SU-DHL-6 (cell line): ENCODE measurements around the gene ARHGAP20.

Experiments used
- H2AFZ ChIP-seq: fragments of 200-600 bp; sonication (generic); 2 replicates; pipeline ENCODE4 v1.6.1; 2014; ENCODE audit warnings: low read depth, mild to moderate bottlenecking, moderate library complexity, mixed read lengths, antibody characterized with exemption, low read length; ENCODE audit not compliant: severe bottlenecking
- H3F3A ChIP-seq: fragments of 200-600 bp; shearing (Covaris generic); 2 replicates; pipeline ENCODE4 v1.6.0; 2016; ENCODE audit warnings: antibody characterized with exemption, mild to moderate bottlenecking; ENCODE audit not compliant: insufficient read depth
- H3K27ac ChIP-seq: fragments of 200-600 bp; sonication (generic); 2 replicates; pipeline ENCODE4 v1.5.1; 2016; ENCODE audit warnings: low read depth, mild to moderate bottlenecking, low read length, moderate library complexity, mixed read lengths
- H3K27me3 ChIP-seq: fragments of 200-600 bp; sonication (generic), shearing (Covaris generic); 2 replicates; pipeline ENCODE4 v1.6.0; 2014; ENCODE audit warnings: mild to moderate bottlenecking, low read length
- H3K36me3 ChIP-seq: fragments of 200-600 bp; sonication (generic); 2 replicates; pipeline ENCODE4 v1.6.1; 2014; ENCODE audit warnings: mild to moderate bottlenecking, low read length, mixed read lengths
- H3K4me2 ChIP-seq: fragments of 300-600, 200-600 bp; shearing (Covaris generic), sonication (generic); 2 replicates; pipeline ENCODE4 v1.6.0; 2014; ENCODE audit warnings: low read length, low read depth, mild to moderate bottlenecking; ENCODE audit not compliant: poor library complexity, severe bottlenecking
- H3K4me3 ChIP-seq: fragments of 200-600 bp; sonication (generic); 2 replicates; pipeline ENCODE4 v1.5.1; 2014; ENCODE audit warnings: antibody characterized with exemption, low read length, mild to moderate bottlenecking, mixed read lengths; ENCODE audit not compliant: insufficient read depth, poor library complexity, severe bottlenecking
- H3K79me2 ChIP-seq: fragments of 200-600 bp; sonication (generic); 2 replicates; pipeline ENCODE4 v1.6.1; 2014; ENCODE audit warnings: mild to moderate bottlenecking, low read length, moderate library complexity; ENCODE audit not compliant: insufficient read depth
- H3K9ac ChIP-seq: fragments of 200-600 bp; sonication (generic); 2 replicates; pipeline ENCODE4 v1.7.0; 2014; ENCODE audit warnings: mild to moderate bottlenecking, low read length
- H3K9me2 ChIP-seq: fragments of 200-600 bp; sonication (generic); replicated peaks from 2 replicates; pipeline ENCODE4 v1.6.1; 2014; ENCODE audit warnings: low read length; ENCODE audit not compliant: insufficient read depth
- H3K9me3 ChIP-seq: fragments of 200-600 bp; sonication (generic); 2 replicates; pipeline ENCODE4 v1.6.1; 2014; ENCODE audit warnings: low read length, mixed read lengths; ENCODE audit not compliant: insufficient read depth
- H4K20me1 ChIP-seq: fragments of 200-600 bp; sonication (generic); 2 replicates; pipeline ENCODE4 v1.6.1; 2014; ENCODE audit warnings: low read depth, mild to moderate bottlenecking, antibody characterized with exemption, low read length, moderate library complexity, mixed read lengths
- EZH2phosphoT487 ChIP-seq: fragments of 200-600 bp; sonication (generic), shearing (Covaris generic); conservative IDR thresholded peaks from 2 replicates; pipeline ENCODE4 v1.6.1; 2018; ENCODE audit warnings: mild to moderate bottlenecking, antibody characterized with exemption, low read length, moderate library complexity, mixed read lengths
- TF ChIP-seq, protein P1 (sequence below): fragments of 200-600 bp; sonication (generic); IDR thresholded peaks from one replicate; pipeline ENCODE4 v1.5.1; 2017; ENCODE audit warnings: antibody characterized with exemption, mild to moderate bottlenecking, low read length, moderate library complexity; ENCODE audit not compliant: insufficient read depth, poor library complexity, severe bottlenecking

ARHGAP20 gene

DNA sequence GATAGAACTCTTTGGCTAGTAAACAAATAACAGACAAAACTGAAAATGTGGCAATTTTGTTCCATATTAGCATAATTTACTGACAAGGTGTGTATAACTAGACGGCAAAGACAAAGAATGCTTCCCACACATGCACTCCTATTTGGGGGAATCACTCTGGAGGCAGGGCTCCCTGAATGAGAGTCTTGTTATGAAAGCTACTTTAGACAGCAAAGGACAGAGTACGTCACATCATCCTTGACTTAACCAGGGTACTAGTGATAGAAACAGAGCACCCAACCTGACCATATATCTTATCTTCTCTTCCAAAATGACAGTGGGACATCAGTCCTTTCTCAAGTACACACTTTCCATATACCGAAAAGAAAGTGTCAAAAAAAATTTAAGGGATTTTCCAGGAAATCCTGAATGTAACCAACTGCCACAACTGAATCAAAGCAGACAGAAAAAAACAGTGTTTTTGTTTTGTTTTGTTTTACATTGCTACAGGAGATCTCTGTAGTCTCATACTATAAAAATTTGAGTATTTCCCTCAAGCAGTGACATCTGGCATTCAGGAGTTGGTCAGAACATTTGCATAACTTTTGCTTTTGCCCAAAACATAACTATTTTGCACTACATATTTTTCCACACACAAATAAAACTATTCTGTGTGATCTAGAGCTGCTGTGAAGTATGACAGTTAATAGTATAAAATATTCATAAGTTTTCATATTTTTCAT is 98.9 kb downstream of the ARHGAP20 start:
- no peak overlapping the region for H3K4me2 ChIP-seq
- H3K4me3 ChIP-seq = no peak overlapping the region
- no peak overlapping the region for H3K9ac ChIP-seq
- H4K20me1 ChIP-seq = no peaks in the 10 kb centered on the region
- H3K27ac ChIP-seq = no peak overlapping the region
- no peaks in the 10 kb centered on the region for H3K36me3 ChIP-seq
- peak overlapping the region; percentile 2 for H2AFZ ChIP-seq
- TF ChIP-seq, protein P1, sequence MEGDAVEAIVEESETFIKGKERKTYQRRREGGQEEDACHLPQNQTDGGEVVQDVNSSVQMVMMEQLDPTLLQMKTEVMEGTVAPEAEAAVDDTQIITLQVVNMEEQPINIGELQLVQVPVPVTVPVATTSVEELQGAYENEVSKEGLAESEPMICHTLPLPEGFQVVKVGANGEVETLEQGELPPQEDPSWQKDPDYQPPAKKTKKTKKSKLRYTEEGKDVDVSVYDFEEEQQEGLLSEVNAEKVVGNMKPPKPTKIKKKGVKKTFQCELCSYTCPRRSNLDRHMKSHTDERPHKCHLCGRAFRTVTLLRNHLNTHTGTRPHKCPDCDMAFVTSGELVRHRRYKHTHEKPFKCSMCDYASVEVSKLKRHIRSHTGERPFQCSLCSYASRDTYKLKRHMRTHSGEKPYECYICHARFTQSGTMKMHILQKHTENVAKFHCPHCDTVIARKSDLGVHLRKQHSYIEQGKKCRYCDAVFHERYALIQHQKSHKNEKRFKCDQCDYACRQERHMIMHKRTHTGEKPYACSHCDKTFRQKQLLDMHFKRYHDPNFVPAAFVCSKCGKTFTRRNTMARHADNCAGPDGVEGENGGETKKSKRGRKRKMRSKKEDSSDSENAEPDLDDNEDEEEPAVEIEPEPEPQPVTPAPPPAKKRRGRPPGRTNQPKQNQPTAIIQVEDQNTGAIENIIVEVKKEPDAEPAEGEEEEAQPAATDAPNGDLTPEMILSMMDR = no peak
- no peak for TF ChIP-seq EZH2phosphoT487
- no peaks in the 10 kb centered on the region for H3K27me3 ChIP-seq
- H3K79me2 ChIP-seq = no peaks in the 10 kb centered on the region
- no peaks in the 10 kb centered on the region for H3K9me3 ChIP-seq
- H3K9me2 ChIP-seq = no peaks in the 10 kb centered on the region
- H3F3A ChIP-seq = no peaks in the 10 kb centered on the region

DNA sequence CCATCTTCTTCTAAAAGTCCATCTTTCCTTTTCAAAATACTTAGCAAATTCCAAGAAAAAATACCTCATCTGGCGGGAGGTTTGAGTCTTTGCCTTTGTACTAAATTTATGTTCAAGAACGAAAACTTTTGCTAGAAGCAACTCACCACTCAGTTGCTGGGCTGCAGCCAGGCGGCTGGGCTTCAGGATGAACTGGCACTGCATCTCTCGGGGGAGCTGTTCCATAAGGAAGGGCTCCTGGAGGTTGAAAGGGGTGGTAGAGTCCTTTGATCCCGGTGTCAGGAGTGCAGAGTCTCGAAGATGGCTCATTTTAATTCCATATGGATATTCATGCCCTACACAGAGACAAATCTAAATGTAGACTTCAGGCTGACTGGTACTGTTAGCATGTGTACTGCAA is 105.8 kb downstream of the ARHGAP20 start:
- Histone ChIP-seq H3K9ac (no peak overlapping the region), H4K20me1 (no peaks in the 10 kb centered on the region), H3K4me3 (no peak overlapping the region), H3K4me2 (no peak overlapping the region), H3K9me2 (no peaks in the 10 kb centered on the region), H3K27me3 (no peaks in the 10 kb centered on the region), H3F3A (no peaks in the 10 kb centered on the region), H3K9me3 (no peaks in the 10 kb centered on the region), H3K27ac (no peak overlapping the region), H3K79me2 (no peaks in the 10 kb centered on the region), H2AFZ (no peak overlapping the region), H3K36me3 (no peaks in the 10 kb centered on the region)
- TF ChIP-seq, protein P1 = no peak
- TF ChIP-seq EZH2phosphoT487 = no peak

DNA sequence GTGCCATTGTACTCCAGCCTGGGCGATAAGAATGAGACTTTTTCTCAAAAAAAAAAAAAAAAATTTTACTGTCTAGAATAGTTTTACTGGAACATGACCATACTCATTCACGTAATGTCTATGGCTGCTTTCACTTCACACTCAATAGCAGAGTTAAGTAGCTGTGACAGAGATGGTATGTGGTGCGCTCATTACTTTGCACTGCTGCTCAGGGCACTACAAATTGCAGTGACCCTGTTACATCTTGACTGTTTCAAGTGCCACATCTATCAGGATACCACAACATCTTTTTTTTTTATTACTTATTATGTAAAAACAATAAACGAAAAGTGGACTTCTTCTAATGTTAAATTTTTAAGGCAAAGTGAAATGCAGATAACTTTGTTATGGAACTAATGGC is 110.3 kb downstream of the ARHGAP20 start:
- Histone ChIP-seq H3K27me3 (no peaks in the 10 kb centered on the region), H3K9me3 (peaks cover 14% of the 10 kb centered on the region; the same call in 1 of the 2 replicates), H3K9ac (no peak overlapping the region), H3K36me3 (no peaks in the 10 kb centered on the region), H4K20me1 (no peaks in the 10 kb centered on the region), H2AFZ (no peak overlapping the region), H3K27ac (no peak overlapping the region), H3K4me2 (no peak overlapping the region), H3K9me2 (no peaks in the 10 kb centered on the region), H3F3A (no peaks in the 10 kb centered on the region), H3K79me2 (no peaks in the 10 kb centered on the region), H3K4me3 (no peak overlapping the region)
- TF ChIP-seq, protein P1 = no peak
- no peak for TF ChIP-seq EZH2phosphoT487
